Pancreas (tissue), 10 donors: ENCODE results near the gene GATAD2A. TPM values are rescaled to one million over a fixed set of nuclear protein-coding genes. Genes with fewer than 3 reads are reported as not detected.
A peak's percentile ranks its signal among the peaks of the same experiment; 100 is the strongest.

Source experiments
- ATAC-seq, 4 donors: fragments of 200-7000 bp; cut with Tn5 transposase; one replicate each; pipeline versions ENCODE4 v1.8.0 to v1.9.1; 2020; ENCODE audit warnings: mild to moderate bottlenecking in 4 of 4, moderate library complexity in 4 of 4
- DNase-seq, 6 donors: peaks; one replicate each; pipeline ENCODE4 v3.0.0-alpha.2; 2020
- FAIRE-seq: peaks from 2 replicates; lab custom pipeline; 2012; peaks lifted over from hg19 to GRCh38; lab: Jason Lieb, UNC
- H3K27ac ChIP-seq, 4 donors: fragments of 200-600 bp; sonication (generic); 1 replicate in 3 of 4; 2 replicates in 1 of 4; pipeline versions ENCODE4 v1.5.0 to v1.8.0; 2020
- H3K27me3 ChIP-seq, 4 donors: fragments of 200-600 bp; one replicate each; pipeline ENCODE4 v1.8.0; 2021
- H3K36me3 ChIP-seq, 3 donors: fragments of 200-600 bp; sonication (generic) in 1 of 3; one replicate each; pipeline versions ENCODE4 v1.5.0 to v1.8.0; 2020 to 2021
- H3K4me1 ChIP-seq, 3 donors: fragments of 200-600 bp; one replicate each; pipeline ENCODE4 v1.8.0; 2021
- H3K4me3 ChIP-seq, 4 donors: fragments of 200-600 bp; sonication (generic) in 2 of 4; one replicate each; pipeline versions ENCODE4 v1.5.0 to v1.8.0; 2020 to 2021
- H3K9me3 ChIP-seq, 4 donors: fragments of 200-600 bp; one replicate each; pipeline ENCODE4 v1.8.0; 2021
- WGBS, 2 donors: extraction: QIAGEN DNeasy Blood & Tissue Kit; methylation state at CpG; one replicate each; pipeline ENCODE4 v1.1.7; 2013; 5-methylcytosine and 5-hydroxymethylcytosine counted together
- intact Hi-C, 3 donors: fragments of 100-400 bp; cut with DNase I; formaldehyde crosslinking; loops; one replicate each; pipeline versions ENCODE4 v1.11.1 to v1.14.2; 2022
- polyA plus RNA-seq, 2 donors: library from polyadenylated mRNA; stranded (reverse); fragments of 200-250 nt; gene quantifications; one replicate each; pipeline ENCODE4 v1.2.3, GENCODE V29; 2013
- total RNA-seq, 6 donors: library from RNA; stranded (reverse); fragmentation: NEBNext Ultra II Directional in 4 of 6; extraction: Animal tissue kit (Norgen Biotek cat#: 25700) in 4 of 6; gene quantifications; one replicate each; pipeline versions ENCODE4 v1.2.1 to v1.2.4, GENCODE V29; 2021 to 2023
- TF ChIP-seq, protein P1 (sequence below), 4 donors: fragments of 200-600 bp; sonication (generic) in 3 of 4; IDR thresholded peaks; one replicate each; pipeline versions ENCODE4 v1.5.0 to v1.8.0; 2021; ENCODE audit warnings: antibody characterized with exemption in 4 of 4
- donor health status: healthy with polysubstance abuse.
- donor health status: DM: no; HTN: no; CAD: no; lungs with moderate emphysema.
- donor health status: DM: no; HTN: no; CAD: no.
- donor health status: control.
- donor health status: control.
- donor health status: Bipolar disorder and iron deficiency.
- donor health status: DM: yes; HTN: yes; CAD: no.
- donor health status: DM: no; HTN: no; CAD: no.
- donor health status: DM: no; HTN: no; CAD: no.
- donor health status: DM: yes; HTN: yes; CAD: no.

GATAD2A gene
- total and polyA plus RNA-seq, 8 donors = 11.9 to 51.8 (median 36.7) TPM

DNA sequence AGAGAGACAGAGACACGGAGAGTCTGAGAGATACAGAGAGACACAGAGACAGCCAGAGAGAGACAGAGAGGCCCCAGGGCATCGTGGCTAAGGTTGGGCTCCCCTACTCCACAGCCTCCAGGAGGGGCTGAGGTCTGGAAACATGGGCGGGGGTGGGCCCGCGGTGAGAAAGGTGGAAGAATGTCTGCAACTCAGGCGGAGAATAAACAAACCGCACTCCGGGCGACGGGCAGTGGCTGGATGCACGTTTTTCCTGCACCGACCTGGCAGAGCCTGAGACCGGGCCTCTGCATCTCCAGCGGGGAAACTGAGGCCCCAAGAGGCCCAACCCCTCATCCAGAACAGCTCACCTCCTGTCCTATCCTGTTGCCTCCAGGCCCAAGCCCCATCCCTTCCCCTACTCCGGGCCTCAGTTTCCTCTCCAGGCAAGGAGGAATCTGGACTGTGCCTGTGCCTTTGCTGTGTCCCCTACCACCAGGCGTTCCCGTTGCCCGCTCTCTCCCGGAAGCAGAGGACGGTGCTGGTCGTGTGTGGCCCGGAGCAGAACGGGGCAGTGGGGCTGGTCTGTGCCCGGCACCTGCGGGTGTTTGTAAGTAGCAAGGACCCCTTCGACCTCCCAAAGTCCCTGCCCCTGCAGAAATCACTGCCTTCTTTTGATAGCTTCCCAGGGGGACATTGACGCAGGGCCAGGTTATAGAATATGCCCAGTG is 129.2 kb downstream of the GATAD2A start:
- peak in 1 of 6 donors; percentile 9 for DNase-seq
- H3K4me1 ChIP-seq = peaks cover 0 to 8% (median 0%) of the 10 kb centered on the region in 3 donors

DNA sequence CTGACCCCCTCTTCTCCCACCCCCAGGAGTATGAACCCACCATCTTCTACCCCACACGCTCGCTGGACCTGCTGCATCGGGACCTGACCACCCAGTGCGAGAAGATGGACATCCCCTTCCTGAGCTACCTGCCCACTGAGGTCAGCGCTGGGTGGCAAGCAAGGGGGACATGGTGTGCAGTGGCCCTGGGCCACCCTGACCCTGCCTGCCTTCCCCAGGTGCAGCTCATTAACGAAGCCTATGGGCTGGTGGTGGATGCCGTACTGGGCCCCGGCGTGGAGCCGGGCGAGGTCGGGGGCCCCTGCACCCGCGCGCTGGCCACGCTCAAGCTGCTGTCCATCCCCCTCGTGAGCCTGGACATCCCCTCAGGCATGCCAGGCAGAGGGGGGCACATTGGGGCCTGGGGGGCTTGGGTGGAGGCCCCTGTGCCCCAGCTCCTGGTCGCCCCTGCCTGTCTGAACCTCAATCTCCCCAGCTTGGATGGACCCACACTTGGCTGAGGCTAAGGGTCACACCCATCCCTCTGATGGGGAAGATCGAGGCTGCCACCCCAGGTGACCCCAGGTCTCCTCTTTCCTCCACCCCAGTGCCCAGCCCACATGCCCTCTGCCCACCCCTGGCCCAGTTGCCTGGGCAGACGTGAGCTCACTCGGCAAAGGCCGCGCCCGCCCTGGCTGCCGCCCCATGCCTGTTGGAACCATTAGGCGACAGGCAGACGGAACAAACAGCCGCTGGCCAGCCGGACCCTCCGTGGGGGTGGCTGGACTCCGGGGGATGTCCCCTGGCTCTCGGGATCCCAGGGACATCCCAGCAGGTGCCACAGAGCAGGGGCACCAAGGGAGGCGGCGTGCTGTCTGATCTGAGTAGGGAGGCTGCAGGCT is 130.1 kb downstream of the GATAD2A start:
- 83 to 92% methylated on average over 33 to 34 of the region's 34 CpGs for WGBS, 2 donors
- intact Hi-C loops = loop anchor here in 1 of 3 donors (10.0 kb wide), 1 partner anchor 419 kb away; no protein-coding TSS in a partner anchor
- FAIRE-seq (no peak), DNase-seq (peak in 1 of 6 donors; percentile 10), ATAC-seq (no peak)
- TF ChIP-seq, protein P1, sequence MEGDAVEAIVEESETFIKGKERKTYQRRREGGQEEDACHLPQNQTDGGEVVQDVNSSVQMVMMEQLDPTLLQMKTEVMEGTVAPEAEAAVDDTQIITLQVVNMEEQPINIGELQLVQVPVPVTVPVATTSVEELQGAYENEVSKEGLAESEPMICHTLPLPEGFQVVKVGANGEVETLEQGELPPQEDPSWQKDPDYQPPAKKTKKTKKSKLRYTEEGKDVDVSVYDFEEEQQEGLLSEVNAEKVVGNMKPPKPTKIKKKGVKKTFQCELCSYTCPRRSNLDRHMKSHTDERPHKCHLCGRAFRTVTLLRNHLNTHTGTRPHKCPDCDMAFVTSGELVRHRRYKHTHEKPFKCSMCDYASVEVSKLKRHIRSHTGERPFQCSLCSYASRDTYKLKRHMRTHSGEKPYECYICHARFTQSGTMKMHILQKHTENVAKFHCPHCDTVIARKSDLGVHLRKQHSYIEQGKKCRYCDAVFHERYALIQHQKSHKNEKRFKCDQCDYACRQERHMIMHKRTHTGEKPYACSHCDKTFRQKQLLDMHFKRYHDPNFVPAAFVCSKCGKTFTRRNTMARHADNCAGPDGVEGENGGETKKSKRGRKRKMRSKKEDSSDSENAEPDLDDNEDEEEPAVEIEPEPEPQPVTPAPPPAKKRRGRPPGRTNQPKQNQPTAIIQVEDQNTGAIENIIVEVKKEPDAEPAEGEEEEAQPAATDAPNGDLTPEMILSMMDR (IDR thresholded peaks at IDR 0.05) = no peak
- Histone ChIP-seq H3K27ac (no peak overlapping the region), H3K36me3 (no peaks in the 10 kb centered on the region), H3K4me1 (peaks cover 0 to 9% (median 0%) of the 10 kb centered on the region in 3 donors), H3K9me3 (no peaks in the 10 kb centered on the region), H3K27me3 (peaks cover 0 to 6% (median 0%) of the 10 kb centered on the region in 4 donors), H3K4me3 (no peak overlapping the region)

More for the DNA sequence above, 129.2 kb downstream of the GATAD2A start:
- no peak overlapping the region for H3K4me3 ChIP-seq
- no peaks in the 10 kb centered on the region for H3K36me3 ChIP-seq
- intact Hi-C loops = loop anchor here in 2 of 3 donors (5.0 to 10.0 kb wide), 3 partner anchors 108 to 420 kb away; partner anchors contain the start of gene GMIP (in 1 of the 2)
- ATAC-seq (no peak), FAIRE-seq (no peak)
- peaks cover 0 to 2% (median 0%) of the 10 kb centered on the region in 4 donors for H3K27me3 ChIP-seq
- TF ChIP-seq, protein P1 (IDR thresholded peaks at IDR 0.05) = no peak
- 58 to 71% methylated on average over 27 of the region's 27 CpGs for WGBS, 2 donors
- no peaks in the 10 kb centered on the region for H3K9me3 ChIP-seq
- no peak overlapping the region for H3K27ac ChIP-seq

DNA sequence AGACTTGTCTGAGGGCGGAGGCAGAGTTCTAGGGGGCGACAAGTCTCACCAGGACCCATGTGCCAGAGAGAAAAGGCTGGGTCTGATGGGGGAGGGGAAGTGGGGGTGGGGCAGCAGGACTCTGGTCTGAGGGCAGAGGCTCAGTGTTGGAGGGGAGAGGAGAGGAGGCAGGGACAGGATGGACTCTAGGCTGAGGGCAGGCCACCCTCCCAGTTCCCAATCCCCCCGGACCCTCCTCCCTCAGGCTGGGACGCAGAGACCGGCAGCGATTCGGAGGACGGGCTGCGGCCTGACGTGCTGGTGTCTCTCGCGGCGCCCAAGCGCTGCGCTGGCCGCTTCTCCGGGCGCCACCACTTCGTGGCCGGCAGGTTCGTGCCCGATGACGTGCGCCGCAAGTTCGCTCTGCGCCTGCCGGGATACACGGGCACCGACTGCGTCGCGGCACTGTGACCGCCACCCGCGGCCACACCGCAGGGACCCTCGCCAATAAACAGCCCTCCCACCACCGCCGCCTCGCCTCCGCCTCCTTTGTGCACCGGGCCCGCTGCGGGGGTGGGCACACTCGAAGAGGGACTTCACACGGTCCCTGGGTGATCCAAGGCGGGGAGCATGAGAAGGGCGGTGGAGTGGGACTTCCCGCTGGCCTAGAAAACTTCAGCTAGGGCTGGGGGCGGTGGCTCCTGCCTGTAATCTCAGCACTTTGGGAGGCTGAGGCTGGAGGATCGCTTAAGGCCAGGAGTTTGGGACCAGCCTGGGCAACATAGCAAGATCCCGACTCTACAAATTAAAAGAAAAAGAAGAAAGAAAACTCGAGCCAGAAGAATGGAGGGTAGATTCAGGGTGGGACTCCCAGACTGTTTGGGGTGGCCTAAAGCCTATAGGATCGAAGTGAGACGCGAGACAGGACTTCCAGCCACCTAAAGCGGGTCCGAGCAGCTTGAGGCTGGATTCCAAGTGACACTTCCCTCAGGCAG is 131.9 kb downstream of the GATAD2A start:
- ATAC-seq (peak in 2 of 4 donors; percentile 14 to 28), FAIRE-seq (no peak), DNase-seq (peak in 2 of 6 donors; percentile 30 to 70)
- Histone ChIP-seq H3K4me3 (peak overlapping the region in 1 of 4 donors; percentile 34), H3K27ac (no peak overlapping the region), H3K4me1 (peaks cover 0 to 15% (median 0%) of the 10 kb centered on the region in 3 donors), H3K36me3 (no peaks in the 10 kb centered on the region), H3K9me3 (no peaks in the 10 kb centered on the region), H3K27me3 (peaks cover 0 to 14% (median 0%) of the 10 kb centered on the region in 4 donors)
- WGBS, 2 donors = 19 to 20% methylated on average over 56 to 59 of the region's 59 CpGs
- intact Hi-C loops = loop anchor here in 1 of 3 donors (10.0 kb wide), 1 partner anchor 417 kb away; no protein-coding TSS in a partner anchor
- TF ChIP-seq, protein P1 (IDR thresholded peaks at IDR 0.05) = no peak
